HCT116 (cell line): ENCODE results near the gene CPEB3. TPM values are rescaled to one million over a fixed set of nuclear protein-coding genes. Genes with fewer than 3 reads are reported as not detected.

ENCODE experiments used
- ATAC-seq: fragments of 200-7000 bp; cut with Tn5 transposase; 2 replicates; pipeline ENCODE4 v1.9.1; 2020; ENCODE audit warnings: mild to moderate bottlenecking, moderate library complexity
- BruUV-seq: library from RNA; stranded (reverse); fragments of 400-500 nt; replicated peaks from 2 replicates; lab custom pipeline; 2021; lab: Mats Ljungman, UMichigan
- CTCF ChIA-PET: fragments of 300-600 bp; sonication (Branson Sonifier 250); formaldehyde crosslinking; loops from one replicate; lab custom pipeline; 2021; ENCODE audit warnings: antibody characterized with exemption; lab: Charles Lee
- POLR2A ChIA-PET: fragments of 300-600, 350-600 bp; sonication (Branson Sonifier 250); formaldehyde crosslinking; loops from one replicate; lab custom pipeline; 2021; ENCODE audit warnings: antibody characterized with exemption; lab: Charles Lee
- RAD21 ChIA-PET, 2 experiments: fragments of 300-600 bp; sonication (Branson Sonifier 250); formaldehyde crosslinking; loops; one replicate each; lab custom pipeline; 2023; ENCODE audit warnings: low total read pairs in 2 of 2; ENCODE audit not compliant: uncharacterized antibody in 2 of 2, unreplicated experiment in 2 of 2, low non-redundant PET in 1 of 2; lab: Charles Lee
- DNase-seq: peaks from one replicate; pipeline ENCODE4 v3.0.0-alpha.2; 2010; ENCODE audit warnings: low read depth, low spot score
- H2AFZ ChIP-seq: fragments of 200-600 bp; shearing (Covaris generic), sonication (generic); 2 replicates; pipeline ENCODE4 v1.6.1; 2017; ENCODE audit warnings: low read depth, mixed run types, mixed read lengths, antibody characterized with exemption, low read length; ENCODE audit not compliant: poor library complexity, severe bottlenecking
- H3K27ac ChIP-seq: 2 replicates; pipeline ENCODE4 v1.5.1; 2012; ENCODE audit warnings: low read depth, low read length
- H3K27me3 ChIP-seq: fragments of 200-600 bp; sonication (generic); 2 replicates; pipeline ENCODE4 v1.6.1; 2016; ENCODE audit warnings: mixed run types, low read length, mixed read lengths; ENCODE audit not compliant: insufficient read depth
- H3K36me3 ChIP-seq, 2 experiments: fragments of 200-500 bp in 1 of 2; fragments of 200-600 bp in 1 of 2; sonication (Bioruptor generic) in 1 of 2; sonication (generic) in 1 of 2; 2 replicates each; pipeline versions ENCODE4 v1.5.1 to v1.6.1; 2014 to 2016; ENCODE audit warnings: low read length in 2 of 2, inconsistent platforms in 1 of 2, mixed read lengths in 1 of 2, mixed run types in 1 of 2; ENCODE audit not compliant: insufficient read depth in 2 of 2, control insufficient read depth in 1 of 2
- H3K4me1 ChIP-seq, 2 experiments: fragments of 200-600 bp in 1 of 2; sonication (generic) in 1 of 2; 2 replicates each; pipeline versions ENCODE4 v1.5.1 to v1.6.1; 2012 to 2017; ENCODE audit warnings: low read length in 2 of 2, inconsistent platforms in 1 of 2, mild to moderate bottlenecking in 1 of 2, mixed read lengths in 1 of 2, mixed run types in 1 of 2, moderate library complexity in 1 of 2; ENCODE audit not compliant: insufficient read depth in 2 of 2, control insufficient read depth in 1 of 2
- H3K4me2 ChIP-seq: fragments of 200-600 bp; sonication (generic); 2 replicates; pipeline ENCODE4 v1.6.1; 2017; ENCODE audit warnings: mixed run types, low read length, mixed read lengths
- H3K4me3 ChIP-seq, 2 experiments: fragments of 200-600 bp in 1 of 2; sonication (generic) in 1 of 2; replicated peaks in 1 of 2; 2 replicates each; pipeline ENCODE4 v1.5.1; 2011 to 2016; ENCODE audit warnings: low read length in 2 of 2, control low read depth in 1 of 2, low read depth in 1 of 2, mild to moderate bottlenecking in 1 of 2, mixed read lengths in 1 of 2, mixed run types in 1 of 2
- H3K79me2 ChIP-seq: fragments of 200-600 bp; sonication (generic); 2 replicates; pipeline ENCODE4 v1.6.1; 2017; ENCODE audit warnings: mild to moderate bottlenecking, mixed run types, low read length, moderate library complexity, mixed read lengths; ENCODE audit not compliant: insufficient read depth
- H3K9ac ChIP-seq: fragments of 200-600 bp; sonication (generic); 2 replicates; pipeline ENCODE4 v1.6.1; 2016; ENCODE audit warnings: low read length, mixed read lengths
- H3K9me2 ChIP-seq: fragments of 200-600 bp; sonication (generic), shearing (Covaris generic); 2 replicates; pipeline ENCODE4 v1.6.1; 2017; ENCODE audit warnings: mixed run types, mild to moderate bottlenecking, moderate library complexity; ENCODE audit not compliant: insufficient read depth
- H3K9me3 ChIP-seq, 2 experiments: fragments of 200-500 bp in 1 of 2; fragments of 200-600 bp in 1 of 2; sonication (Bioruptor generic) in 1 of 2; sonication (generic) in 1 of 2; 2 replicates each; pipeline ENCODE4 v1.6.1; 2014 to 2017; ENCODE audit warnings: low read length in 2 of 2, mixed read lengths in 2 of 2, inconsistent platforms in 1 of 2, low read depth in 1 of 2, mild to moderate bottlenecking in 1 of 2, mixed run types in 1 of 2, moderate library complexity in 1 of 2; ENCODE audit not compliant: control insufficient read depth in 1 of 2, insufficient read depth in 1 of 2
- H4K20me1 ChIP-seq: fragments of 200-600 bp; sonication (generic), shearing (Covaris generic); 2 replicates; pipeline ENCODE4 v1.6.1; 2017; ENCODE audit warnings: mixed run types, mild to moderate bottlenecking, moderate library complexity; ENCODE audit not compliant: insufficient read depth
- EGR1 ChIP-seq: IDR thresholded peaks from 2 replicates; pipeline ENCODE4 v1.6.1; 2012; ENCODE audit warnings: low read depth
- EZH2 ChIP-seq: fragments of 200-600 bp; sonication (generic); IDR thresholded peaks from 2 replicates; pipeline ENCODE4 v1.6.1; 2017; ENCODE audit warnings: antibody characterized with exemption, mixed run types
- JUND ChIP-seq: IDR thresholded peaks from 2 replicates; pipeline ENCODE4 v1.6.1; 2012
- POLR2AphosphoS5 ChIP-seq: IDR thresholded peaks from 2 replicates; pipeline ENCODE4 v1.6.1; 2011; ENCODE audit warnings: mild to moderate bottlenecking, low read depth, low read length, moderate library complexity
- SRF ChIP-seq: IDR thresholded peaks from 2 replicates; pipeline ENCODE4 v1.6.1; 2012; ENCODE audit warnings: low read depth
- TCF7L2 ChIP-seq: IDR thresholded peaks from 2 replicates; pipeline ENCODE4 v1.7.0; 2011; ENCODE audit warnings: borderline replicate concordance, inconsistent platforms; ENCODE audit not compliant: insufficient read depth, insufficient read length; ENCODE audit errors: extremely low read depth
- YY1 ChIP-seq: IDR thresholded peaks from 2 replicates; pipeline ENCODE4 v1.6.1; 2011; ENCODE audit warnings: low read length, low read depth, moderate library complexity, mild to moderate bottlenecking; ENCODE audit not compliant: insufficient replicate concordance; ENCODE audit errors: extremely low read depth
- intact Hi-C: fragments of 100-400 bp; cut with micrococcal nuclease; formaldehyde crosslinking; loops from 2 replicates; pipeline ENCODE4 v1.10.0; 2022
- total RNA-seq: library from RNA; stranded (reverse); gene quantifications from one replicate; pipeline ENCODE4 v1.2.1, GENCODE V29; 2021; ENCODE audit not compliant: unreplicated experiment
- TF ChIP-seq, protein P1 (sequence below): IDR thresholded peaks from 2 replicates; pipeline ENCODE4 v1.6.1; 2011; ENCODE audit warnings: mild to moderate bottlenecking, low read length, moderate library complexity; ENCODE audit not compliant: insufficient replicate concordance; ENCODE audit errors: extremely low read depth
- TF ChIP-seq, protein P2 (sequence below), 3 experiments: fragments of 200-600 bp in 1 of 3; sonication (generic) in 1 of 3; IDR thresholded peaks in 2 of 3; conservative IDR thresholded peaks in 1 of 3; 2 replicates each; pipeline ENCODE4 v1.5.1; 2012 to 2017; ENCODE audit warnings: low read depth in 2 of 3, low read length in 2 of 3, antibody characterized with exemption in 1 of 3, borderline replicate concordance in 1 of 3, control low read depth in 1 of 3, mild to moderate bottlenecking in 1 of 3, mixed read lengths in 1 of 3, mixed run types in 1 of 3, moderate library complexity in 1 of 3; ENCODE audit not compliant: insufficient read depth in 1 of 3

Gene CPEB3
- total RNA-seq, 1 experiment from 2014 or later, result 3.0 TPM

GRCh38 chr10:92173996-92174395 is 116.9 kb downstream of the CPEB3 start:
- POLR2A ChIA-PET, result no interaction called here
- RAD21 ChIA-PET, result no interaction called here
- no TSS peak for BruUV-seq
- Histone ChIP-seq H3K27me3 (no peaks in the 10 kb centered on the region), H2AFZ (no peak overlapping the region), H3K4me2 (no peak overlapping the region), H3K9me3 (no peaks in the 10 kb centered on the region), H3K4me1 (no peaks in the 10 kb centered on the region), H3K4me3 (no peak overlapping the region), H3K36me3 (no peaks in the 10 kb centered on the region), H3K27ac (no peak overlapping the region), H3K9me2 (no peaks in the 10 kb centered on the region), H4K20me1 (no peaks in the 10 kb centered on the region), H3K79me2 (no peaks in the 10 kb centered on the region), H3K9ac (no peak overlapping the region)
- intact Hi-C loops, result no loop called here
- TF ChIP-seq, protein P1, sequence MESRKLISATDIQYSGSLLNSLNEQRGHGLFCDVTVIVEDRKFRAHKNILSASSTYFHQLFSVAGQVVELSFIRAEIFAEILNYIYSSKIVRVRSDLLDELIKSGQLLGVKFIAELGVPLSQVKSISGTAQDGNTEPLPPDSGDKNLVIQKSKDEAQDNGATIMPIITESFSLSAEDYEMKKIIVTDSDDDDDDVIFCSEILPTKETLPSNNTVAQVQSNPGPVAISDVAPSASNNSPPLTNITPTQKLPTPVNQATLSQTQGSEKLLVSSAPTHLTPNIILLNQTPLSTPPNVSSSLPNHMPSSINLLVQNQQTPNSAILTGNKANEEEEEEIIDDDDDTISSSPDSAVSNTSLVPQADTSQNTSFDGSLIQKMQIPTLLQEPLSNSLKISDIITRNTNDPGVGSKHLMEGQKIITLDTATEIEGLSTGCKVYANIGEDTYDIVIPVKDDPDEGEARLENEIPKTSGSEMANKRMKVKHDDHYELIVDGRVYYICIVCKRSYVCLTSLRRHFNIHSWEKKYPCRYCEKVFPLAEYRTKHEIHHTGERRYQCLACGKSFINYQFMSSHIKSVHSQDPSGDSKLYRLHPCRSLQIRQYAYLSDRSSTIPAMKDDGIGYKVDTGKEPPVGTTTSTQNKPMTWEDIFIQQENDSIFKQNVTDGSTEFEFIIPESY, result no peak
- TF ChIP-seq POLR2AphosphoS5 (no peak), TCF7L2 (no peak), SRF (no peak), EGR1 (no peak), JUND (no peak), YY1 (no peak), EZH2 (no peak)
- TF ChIP-seq, protein P2, sequence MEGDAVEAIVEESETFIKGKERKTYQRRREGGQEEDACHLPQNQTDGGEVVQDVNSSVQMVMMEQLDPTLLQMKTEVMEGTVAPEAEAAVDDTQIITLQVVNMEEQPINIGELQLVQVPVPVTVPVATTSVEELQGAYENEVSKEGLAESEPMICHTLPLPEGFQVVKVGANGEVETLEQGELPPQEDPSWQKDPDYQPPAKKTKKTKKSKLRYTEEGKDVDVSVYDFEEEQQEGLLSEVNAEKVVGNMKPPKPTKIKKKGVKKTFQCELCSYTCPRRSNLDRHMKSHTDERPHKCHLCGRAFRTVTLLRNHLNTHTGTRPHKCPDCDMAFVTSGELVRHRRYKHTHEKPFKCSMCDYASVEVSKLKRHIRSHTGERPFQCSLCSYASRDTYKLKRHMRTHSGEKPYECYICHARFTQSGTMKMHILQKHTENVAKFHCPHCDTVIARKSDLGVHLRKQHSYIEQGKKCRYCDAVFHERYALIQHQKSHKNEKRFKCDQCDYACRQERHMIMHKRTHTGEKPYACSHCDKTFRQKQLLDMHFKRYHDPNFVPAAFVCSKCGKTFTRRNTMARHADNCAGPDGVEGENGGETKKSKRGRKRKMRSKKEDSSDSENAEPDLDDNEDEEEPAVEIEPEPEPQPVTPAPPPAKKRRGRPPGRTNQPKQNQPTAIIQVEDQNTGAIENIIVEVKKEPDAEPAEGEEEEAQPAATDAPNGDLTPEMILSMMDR (IDR thresholded peaks at IDR 0.05 in 2 of 3, conservative IDR thresholded peaks at IDR 0.05 in 1 of 3; ENCODE audit: borderline replicate concordance in 1 of 3, insufficient read depth in 1 of 3, low read depth in 2 of 3, low read length in 2 of 3), result no peak
- DNase-seq (no peak), ATAC-seq (no peak)
- CTCF ChIA-PET, result no interaction called here
